A673 (cell line): ENCODE data around the gene KCTD21.

Source experiments
- EZH2 ChIP-seq: fragments of 200-600 bp; sonication (generic); IDR thresholded peaks from 2 replicates; pipeline ENCODE4 v1.6.1; 2017; ENCODE audit warnings: borderline replicate concordance, low read depth, mild to moderate bottlenecking, mixed read lengths, antibody characterized with exemption, low read length; ENCODE audit not compliant: poor library complexity, severe bottlenecking
- TF ChIP-seq, protein P1 (sequence below): fragments of 300-800, 200-600 bp; sonication (generic); conservative IDR thresholded peaks from 2 replicates; pipeline ENCODE4 v1.5.1; 2017; ENCODE audit warnings: low read depth, mild to moderate bottlenecking, antibody characterized with exemption, low read length, moderate library complexity, mixed read lengths

DNA sequence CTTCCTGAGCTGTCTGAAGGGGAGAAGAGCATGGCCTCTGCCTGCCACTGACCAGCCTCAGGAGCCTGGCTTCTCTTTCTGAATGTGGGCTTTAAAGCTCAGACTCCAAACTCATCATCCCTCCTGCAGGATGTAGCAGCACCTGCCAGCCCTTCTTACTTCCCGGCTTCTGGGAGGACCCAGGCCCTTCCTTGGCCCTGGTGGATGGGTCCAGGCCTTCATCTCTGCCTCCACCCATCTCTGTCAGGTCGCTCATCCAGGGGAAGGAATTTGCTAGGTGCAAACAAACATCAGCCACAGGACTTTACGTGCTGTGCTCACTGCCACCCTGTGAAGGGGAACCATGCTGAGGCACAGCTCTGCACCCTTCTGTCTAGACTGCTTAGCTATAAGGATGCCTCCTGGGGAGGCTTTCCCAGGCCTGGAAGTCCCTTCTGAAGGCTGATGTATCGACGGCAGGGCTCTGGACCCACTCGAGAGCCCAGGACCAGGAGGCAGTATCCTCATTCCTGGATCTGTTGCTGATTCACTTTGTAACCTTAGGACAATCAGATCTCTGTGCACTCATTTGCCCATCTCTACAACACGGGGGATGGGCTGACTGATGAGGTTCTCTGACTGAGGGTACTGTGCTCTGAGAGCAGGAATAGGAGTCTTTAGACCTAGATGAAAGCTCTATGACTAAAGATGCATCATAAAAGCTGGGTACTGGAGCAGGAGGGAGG, 31.2 kb upstream of the KCTD21 start:
- TF ChIP-seq, protein P1, sequence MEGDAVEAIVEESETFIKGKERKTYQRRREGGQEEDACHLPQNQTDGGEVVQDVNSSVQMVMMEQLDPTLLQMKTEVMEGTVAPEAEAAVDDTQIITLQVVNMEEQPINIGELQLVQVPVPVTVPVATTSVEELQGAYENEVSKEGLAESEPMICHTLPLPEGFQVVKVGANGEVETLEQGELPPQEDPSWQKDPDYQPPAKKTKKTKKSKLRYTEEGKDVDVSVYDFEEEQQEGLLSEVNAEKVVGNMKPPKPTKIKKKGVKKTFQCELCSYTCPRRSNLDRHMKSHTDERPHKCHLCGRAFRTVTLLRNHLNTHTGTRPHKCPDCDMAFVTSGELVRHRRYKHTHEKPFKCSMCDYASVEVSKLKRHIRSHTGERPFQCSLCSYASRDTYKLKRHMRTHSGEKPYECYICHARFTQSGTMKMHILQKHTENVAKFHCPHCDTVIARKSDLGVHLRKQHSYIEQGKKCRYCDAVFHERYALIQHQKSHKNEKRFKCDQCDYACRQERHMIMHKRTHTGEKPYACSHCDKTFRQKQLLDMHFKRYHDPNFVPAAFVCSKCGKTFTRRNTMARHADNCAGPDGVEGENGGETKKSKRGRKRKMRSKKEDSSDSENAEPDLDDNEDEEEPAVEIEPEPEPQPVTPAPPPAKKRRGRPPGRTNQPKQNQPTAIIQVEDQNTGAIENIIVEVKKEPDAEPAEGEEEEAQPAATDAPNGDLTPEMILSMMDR, result no peak
- no peak for TF ChIP-seq EZH2
